HepG2 (cell line): ENCODE measurements around the gene USH2A.

ENCODE experiments used
- CBX1 ChIP-seq: IDR thresholded peaks from one replicate; pipeline ENCODE4 v1.6.1; 2016; ENCODE audit warnings: antibody characterized with exemption, low read depth
- CTCF ChIP-seq: sonication (generic); formaldehyde crosslinking; IDR thresholded peaks from 2 replicates; pipeline ENCODE4 v1.5.0; 2020; ENCODE audit warnings: mild to moderate bottlenecking, missing genetic modification reagents, moderate library complexity
- HINFP ChIP-seq: sonication (generic); formaldehyde crosslinking; IDR thresholded peaks from 2 replicates; pipeline ENCODE4 v1.4.0; 2020; ENCODE audit warnings: low read depth, mild to moderate bottlenecking, missing genetic modification reagents
- PBX2 ChIP-seq: IDR thresholded peaks from 2 replicates; pipeline ENCODE4 v1.6.1; 2016; ENCODE audit warnings: control low read depth
- PBX3 ChIP-seq: sonication (generic); formaldehyde crosslinking; IDR thresholded peaks from 2 replicates; pipeline ENCODE4 v1.8.1; 2023; ENCODE audit warnings: missing genetic modification reagents, inconsistent platforms, borderline replicate concordance
- ZNF160 ChIP-seq: sonication (generic); formaldehyde crosslinking; IDR thresholded peaks from 2 replicates; pipeline ENCODE4 v1.8.0; 2022; ENCODE audit warnings: mild to moderate bottlenecking, inconsistent platforms, missing genetic modification reagents

- TF ChIP-seq PBX3 (CRISPR knock-in tag) (no peak), PBX2 (no peak), HINFP (CRISPR knock-in tag) (no peak), ZNF160 (no peak), CBX1 (no peak), CTCF (CRISPR knock-in tag) (no peak)
Measured at GRCh38 chr1:216420263-216420662, 3.0 kb downstream of the USH2A start.
